DND-41 (cell line): ENCODE results near the gene ASPSCR1.

Experiments
- EZH2 ChIP-seq: IDR thresholded peaks from 3 replicates; pipeline ENCODE4 v1.6.1; 2012; ENCODE audit warnings: borderline replicate concordance, low read depth, mild to moderate bottlenecking, moderate library complexity, low read length, inconsistent platforms; ENCODE audit not compliant: severe bottlenecking
- TF ChIP-seq, protein P1 (sequence below): IDR thresholded peaks from 2 replicates; pipeline ENCODE4 v1.5.1; 2012; ENCODE audit warnings: borderline replicate concordance, low read length, moderate library complexity, mild to moderate bottlenecking; ENCODE audit not compliant: poor library complexity, severe bottlenecking; ENCODE audit errors: extremely low read depth

DNA sequence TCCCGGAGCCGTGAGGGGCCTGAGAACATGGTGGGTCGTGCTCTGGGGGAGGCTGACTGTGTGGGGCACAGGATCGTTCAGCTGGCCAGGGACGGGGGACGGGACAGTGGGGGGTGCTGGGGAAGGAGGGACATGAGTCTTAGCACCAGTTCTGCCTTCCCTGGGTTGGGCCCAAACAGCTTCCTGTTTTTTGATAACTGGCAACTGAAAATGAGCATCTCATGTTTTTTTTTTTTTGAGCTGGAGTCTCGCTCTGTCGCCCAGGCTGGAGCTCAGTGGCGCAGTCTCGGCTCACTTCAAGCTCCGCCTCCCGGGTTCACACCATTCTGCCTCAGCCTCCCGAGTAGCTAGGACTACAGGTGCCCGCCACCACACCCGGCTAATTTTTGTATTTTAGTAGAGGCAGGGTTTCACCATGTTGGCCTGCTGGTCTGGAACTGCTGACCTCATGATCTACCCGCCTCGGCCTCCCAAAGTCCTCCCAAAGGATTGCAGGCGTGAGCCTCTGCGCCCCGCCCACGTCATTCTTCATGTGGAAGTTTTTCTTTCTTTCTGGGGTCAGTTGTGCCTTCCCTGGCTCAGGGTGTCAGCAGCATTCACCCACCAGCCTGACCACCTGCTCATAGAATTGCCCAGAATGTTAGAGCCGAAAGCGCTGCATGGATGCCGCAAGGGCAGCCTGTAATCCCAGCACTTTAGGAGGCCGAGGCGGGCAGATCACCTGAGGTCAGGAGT is 6.4 kb downstream of the ASPSCR1 start:
- TF ChIP-seq EZH2, result no peak
- TF ChIP-seq, protein P1, sequence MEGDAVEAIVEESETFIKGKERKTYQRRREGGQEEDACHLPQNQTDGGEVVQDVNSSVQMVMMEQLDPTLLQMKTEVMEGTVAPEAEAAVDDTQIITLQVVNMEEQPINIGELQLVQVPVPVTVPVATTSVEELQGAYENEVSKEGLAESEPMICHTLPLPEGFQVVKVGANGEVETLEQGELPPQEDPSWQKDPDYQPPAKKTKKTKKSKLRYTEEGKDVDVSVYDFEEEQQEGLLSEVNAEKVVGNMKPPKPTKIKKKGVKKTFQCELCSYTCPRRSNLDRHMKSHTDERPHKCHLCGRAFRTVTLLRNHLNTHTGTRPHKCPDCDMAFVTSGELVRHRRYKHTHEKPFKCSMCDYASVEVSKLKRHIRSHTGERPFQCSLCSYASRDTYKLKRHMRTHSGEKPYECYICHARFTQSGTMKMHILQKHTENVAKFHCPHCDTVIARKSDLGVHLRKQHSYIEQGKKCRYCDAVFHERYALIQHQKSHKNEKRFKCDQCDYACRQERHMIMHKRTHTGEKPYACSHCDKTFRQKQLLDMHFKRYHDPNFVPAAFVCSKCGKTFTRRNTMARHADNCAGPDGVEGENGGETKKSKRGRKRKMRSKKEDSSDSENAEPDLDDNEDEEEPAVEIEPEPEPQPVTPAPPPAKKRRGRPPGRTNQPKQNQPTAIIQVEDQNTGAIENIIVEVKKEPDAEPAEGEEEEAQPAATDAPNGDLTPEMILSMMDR, result no peak
